ENCODE measurements around the gene LTBP1. TPM values are rescaled to one million over a fixed set of nuclear protein-coding genes. Genes with fewer than 3 reads are reported as not detected.

LTBP1 gene
- total RNA-seq, 1 donor from 2014 or later, result 124 TPM

GRCh38 chr2:33326100-33326499, 379.3 kb downstream of the LTBP1 start:
- no peak for DNase-seq (ENCODE audit: low spot score)
- intact Hi-C loops (cut with DNase I), result no loop called here

- no peak for DNase-seq (ENCODE audit: low spot score)
- intact Hi-C loops (cut with DNase I), result no loop called here
These were observed 386.7 kb downstream of the LTBP1 start for GRCh38 chr2:33333433-33333832.

GRCh38 chr2:33334083-33334482, 387.3 kb downstream of the LTBP1 start:
- no peak for DNase-seq (ENCODE audit: low spot score)
- intact Hi-C loops (cut with DNase I), result no loop called here

GRCh38 chr2:33335516-33335915, 388.8 kb downstream of the LTBP1 start:
- intact Hi-C loops (cut with DNase I), result no loop called here

GRCh38 chr2:33336036-33336625, 389.4 kb downstream of the LTBP1 start:
- no peak for DNase-seq (ENCODE audit: low spot score)
- intact Hi-C loops (cut with DNase I), result no loop called here

More at GRCh38 chr2:33335516-33335915, 388.8 kb downstream of the LTBP1 start:
- DNase-seq (ENCODE audit: low spot score), result no peak

GRCh38 chr2:33337385-33337960, 390.7 kb downstream of the LTBP1 start:
- intact Hi-C loops (cut with DNase I), result no loop called here
- DNase-seq (ENCODE audit: low spot score), result no peak

GRCh38 chr2:33337981-33338380, 391.2 kb downstream of the LTBP1 start:
- intact Hi-C loops (cut with DNase I), result no loop called here
- DNase-seq (ENCODE audit: low spot score), result no peak

- intact Hi-C loops (cut with DNase I), result no loop called here
- no peak for DNase-seq (ENCODE audit: low spot score)
These were observed 392.5 kb downstream of the LTBP1 start for GRCh38 chr2:33339269-33339668.

GRCh38 chr2:33340280-33340679, 393.5 kb downstream of the LTBP1 start:
- peak; percentile 86 for DNase-seq (ENCODE audit: low spot score)
- intact Hi-C loops (cut with DNase I), result no loop called here

GRCh38 chr2:33342171-33342570, 395.4 kb downstream of the LTBP1 start:
- DNase-seq (ENCODE audit: low spot score), result no peak
- intact Hi-C loops (cut with DNase I), result no loop called here

GRCh38 chr2:33342705-33343104, 396.0 kb downstream of the LTBP1 start:
- intact Hi-C loops (cut with DNase I), result no loop called here
- DNase-seq (ENCODE audit: low spot score), result no peak

- intact Hi-C loops (cut with DNase I), result no loop called here
- DNase-seq (ENCODE audit: low spot score), result no peak
These were observed 396.7 kb downstream of the LTBP1 start for GRCh38 chr2:33343387-33343895.

- intact Hi-C loops (cut with DNase I), result no loop called here
- DNase-seq (ENCODE audit: low spot score), result no peak
These were observed 397.5 kb downstream of the LTBP1 start for GRCh38 chr2:33344230-33344629.

- DNase-seq (ENCODE audit: low spot score), result no peak
- intact Hi-C loops (cut with DNase I), result no loop called here
These were observed 401.1 kb downstream of the LTBP1 start for GRCh38 chr2:33347856-33348255.

- DNase-seq (ENCODE audit: low spot score), result no peak
- intact Hi-C loops (cut with DNase I), result no loop called here
These were observed 403.9 kb downstream of the LTBP1 start for GRCh38 chr2:33350632-33351031.

- no peak for DNase-seq (ENCODE audit: low spot score)
- intact Hi-C loops (cut with DNase I), result no loop called here
These were observed 405.0 kb downstream of the LTBP1 start for GRCh38 chr2:33351781-33352180.

- no peak for DNase-seq (ENCODE audit: low spot score)
- intact Hi-C loops (cut with DNase I), result no loop called here
These were observed 408.2 kb downstream of the LTBP1 start for GRCh38 chr2:33354981-33355380.

- DNase-seq (ENCODE audit: low spot score), result no peak
- intact Hi-C loops (cut with DNase I), result no loop called here
These were observed 412.1 kb downstream of the LTBP1 start for GRCh38 chr2:33358878-33359277.

GRCh38 chr2:33363325-33364298, 416.9 kb downstream of the LTBP1 start:
- no peak for DNase-seq (ENCODE audit: low spot score)
- intact Hi-C loops (cut with DNase I), result loop anchor here (10.0 kb wide), 1 partner anchor 589 kb away; no protein-coding TSS in a partner anchor

GRCh38 chr2:33365264-33365970, 418.7 kb downstream of the LTBP1 start:
- no peak for DNase-seq (ENCODE audit: low spot score)
- intact Hi-C loops (cut with DNase I), result loop anchor here (10.0 kb wide), 1 partner anchor 591 kb away; no protein-coding TSS in a partner anchor
